COR-L47 (cell line): ENCODE measurements around the gene PHLDA2.
"Not testable (repeated sequence)": the region's sequence is repeated elsewhere in the genome, so short reads cannot be mapped to it uniquely, and the experiment has no call there.

ENCODE experiments used
- DNase-seq: peaks from one replicate; lab custom pipeline; 2025; lab: John Stamatoyannopoulos, UW

PHLDA2 gene

GRCh38 chr11:2914455-2915195, 14.6 kb downstream of the PHLDA2 start:
- DNase-seq, result no peak

GRCh38 chr11:2913776-2914175, 15.4 kb downstream of the PHLDA2 start:
- DNase-seq, result no peak

GRCh38 chr11:2913019-2913431, 16.2 kb downstream of the PHLDA2 start:
- no peak for DNase-seq

- no peak for DNase-seq
Measured at GRCh38 chr11:2912498-2912897, 16.7 kb downstream of the PHLDA2 start.

- no peak for DNase-seq
Measured at GRCh38 chr11:2911785-2912391, 17.3 kb downstream of the PHLDA2 start.

GRCh38 chr11:2911088-2911784, 18.0 kb downstream of the PHLDA2 start:
- DNase-seq, result no peak

- DNase-seq, result no peak
Measured at GRCh38 chr11:2910401-2910955, 18.7 kb downstream of the PHLDA2 start.

- no peak for DNase-seq
Measured at GRCh38 chr11:2909133-2909902, 19.9 kb downstream of the PHLDA2 start.

- no peak for DNase-seq
Measured at GRCh38 chr11:2908130-2908529, 21.1 kb downstream of the PHLDA2 start.

- DNase-seq, result not testable (repeated sequence)
Measured at GRCh38 chr11:2905299-2905698, 23.9 kb downstream of the PHLDA2 start.

- DNase-seq, result no peak
Measured at GRCh38 chr11:2904153-2905052, 24.8 kb downstream of the PHLDA2 start.

GRCh38 chr11:2903672-2904011, 25.6 kb downstream of the PHLDA2 start:
- DNase-seq, result no peak

- no peak for DNase-seq
Measured at GRCh38 chr11:2902784-2903671, 26.2 kb downstream of the PHLDA2 start.

GRCh38 chr11:2901854-2902783, 27.1 kb downstream of the PHLDA2 start:
- peak; percentile 93 for DNase-seq

GRCh38 chr11:2901196-2901796, 27.9 kb downstream of the PHLDA2 start:
- DNase-seq, result no peak

- no peak for DNase-seq
Measured at GRCh38 chr11:2899080-2899783, 30.0 kb downstream of the PHLDA2 start.

GRCh38 chr11:2898366-2899079, 30.7 kb downstream of the PHLDA2 start:
- no peak for DNase-seq
